Measurements from ENCODE around the gene EGF.

DNA sequence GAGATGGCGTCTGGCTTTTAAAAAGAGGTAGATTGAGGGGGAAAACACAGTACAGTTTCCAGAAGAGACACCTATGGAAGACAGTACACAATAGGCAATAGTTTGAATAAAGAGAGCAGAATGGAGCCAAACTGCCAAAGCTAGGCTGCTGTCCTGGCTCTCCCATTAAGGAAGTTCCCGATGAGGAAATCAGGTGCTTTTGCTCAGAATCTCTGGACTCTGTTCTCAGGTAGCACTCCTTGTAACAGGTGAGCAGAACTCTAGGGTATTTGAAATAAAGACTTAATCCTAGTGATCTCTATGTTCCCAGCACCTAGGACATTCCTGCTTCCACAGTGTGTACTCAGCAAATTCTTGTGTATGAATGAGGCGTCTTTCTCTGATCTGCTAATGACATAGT lies 1.6 kb downstream of the EGF start:
- TF ChIP-seq MYNN (tag by site-specific recombination; IDR thresholded peaks at IDR 0.05; ENCODE audit: borderline replicate concordance) (no peak), ZNF555 (tag by site-specific recombination; conservative IDR thresholded peaks at IDR 0.05) (no peak), ZNF184 (tag by site-specific recombination; IDR thresholded peaks at IDR 0.05) (no peak), ZNF274 (IDR thresholded peaks at IDR 0.05; ENCODE audit: low read length) (no peak), ZNF274 (tag by site-specific recombination; IDR thresholded peaks at IDR 0.05; ENCODE audit: borderline replicate concordance) (no peak), HOXA7 (CRISPR knock-in tag; IDR thresholded peaks at IDR 0.05; ENCODE audit: borderline replicate concordance) (no peak), KLF1 (tag by site-specific recombination; IDR thresholded peaks at IDR 0.05) (no peak), ZNF24 (tag by site-specific recombination; IDR thresholded peaks at IDR 0.05) (no peak), IKZF3 (tag by site-specific recombination; IDR thresholded peaks at IDR 0.05) (no peak), YY1 (tag by site-specific recombination; IDR thresholded peaks at IDR 0.05) (no peak)
- TF ChIP-seq, protein P1, sequence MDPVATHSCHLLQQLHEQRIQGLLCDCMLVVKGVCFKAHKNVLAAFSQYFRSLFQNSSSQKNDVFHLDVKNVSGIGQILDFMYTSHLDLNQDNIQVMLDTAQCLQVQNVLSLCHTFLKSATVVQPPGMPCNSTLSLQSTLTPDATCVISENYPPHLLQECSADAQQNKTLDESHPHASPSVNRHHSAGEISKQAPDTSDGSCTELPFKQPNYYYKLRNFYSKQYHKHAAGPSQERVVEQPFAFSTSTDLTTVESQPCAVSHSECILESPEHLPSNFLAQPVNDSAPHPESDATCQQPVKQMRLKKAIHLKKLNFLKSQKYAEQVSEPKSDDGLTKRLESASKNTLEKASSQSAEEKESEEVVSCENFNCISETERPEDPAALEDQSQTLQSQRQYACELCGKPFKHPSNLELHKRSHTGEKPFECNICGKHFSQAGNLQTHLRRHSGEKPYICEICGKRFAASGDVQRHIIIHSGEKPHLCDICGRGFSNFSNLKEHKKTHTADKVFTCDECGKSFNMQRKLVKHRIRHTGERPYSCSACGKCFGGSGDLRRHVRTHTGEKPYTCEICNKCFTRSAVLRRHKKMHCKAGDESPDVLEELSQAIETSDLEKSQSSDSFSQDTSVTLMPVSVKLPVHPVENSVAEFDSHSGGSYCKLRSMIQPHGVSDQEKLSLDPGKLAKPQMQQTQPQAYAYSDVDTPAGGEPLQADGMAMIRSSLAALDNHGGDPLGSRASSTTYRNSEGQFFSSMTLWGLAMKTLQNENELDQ (tag by site-specific recombination; IDR thresholded peaks at IDR 0.05; ENCODE audit: low read depth), result no peak
- TF ChIP-seq, protein P2, sequence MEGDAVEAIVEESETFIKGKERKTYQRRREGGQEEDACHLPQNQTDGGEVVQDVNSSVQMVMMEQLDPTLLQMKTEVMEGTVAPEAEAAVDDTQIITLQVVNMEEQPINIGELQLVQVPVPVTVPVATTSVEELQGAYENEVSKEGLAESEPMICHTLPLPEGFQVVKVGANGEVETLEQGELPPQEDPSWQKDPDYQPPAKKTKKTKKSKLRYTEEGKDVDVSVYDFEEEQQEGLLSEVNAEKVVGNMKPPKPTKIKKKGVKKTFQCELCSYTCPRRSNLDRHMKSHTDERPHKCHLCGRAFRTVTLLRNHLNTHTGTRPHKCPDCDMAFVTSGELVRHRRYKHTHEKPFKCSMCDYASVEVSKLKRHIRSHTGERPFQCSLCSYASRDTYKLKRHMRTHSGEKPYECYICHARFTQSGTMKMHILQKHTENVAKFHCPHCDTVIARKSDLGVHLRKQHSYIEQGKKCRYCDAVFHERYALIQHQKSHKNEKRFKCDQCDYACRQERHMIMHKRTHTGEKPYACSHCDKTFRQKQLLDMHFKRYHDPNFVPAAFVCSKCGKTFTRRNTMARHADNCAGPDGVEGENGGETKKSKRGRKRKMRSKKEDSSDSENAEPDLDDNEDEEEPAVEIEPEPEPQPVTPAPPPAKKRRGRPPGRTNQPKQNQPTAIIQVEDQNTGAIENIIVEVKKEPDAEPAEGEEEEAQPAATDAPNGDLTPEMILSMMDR (tag by site-specific recombination; IDR thresholded peaks at IDR 0.05), result no peak
- TF ChIP-seq, protein P3, sequence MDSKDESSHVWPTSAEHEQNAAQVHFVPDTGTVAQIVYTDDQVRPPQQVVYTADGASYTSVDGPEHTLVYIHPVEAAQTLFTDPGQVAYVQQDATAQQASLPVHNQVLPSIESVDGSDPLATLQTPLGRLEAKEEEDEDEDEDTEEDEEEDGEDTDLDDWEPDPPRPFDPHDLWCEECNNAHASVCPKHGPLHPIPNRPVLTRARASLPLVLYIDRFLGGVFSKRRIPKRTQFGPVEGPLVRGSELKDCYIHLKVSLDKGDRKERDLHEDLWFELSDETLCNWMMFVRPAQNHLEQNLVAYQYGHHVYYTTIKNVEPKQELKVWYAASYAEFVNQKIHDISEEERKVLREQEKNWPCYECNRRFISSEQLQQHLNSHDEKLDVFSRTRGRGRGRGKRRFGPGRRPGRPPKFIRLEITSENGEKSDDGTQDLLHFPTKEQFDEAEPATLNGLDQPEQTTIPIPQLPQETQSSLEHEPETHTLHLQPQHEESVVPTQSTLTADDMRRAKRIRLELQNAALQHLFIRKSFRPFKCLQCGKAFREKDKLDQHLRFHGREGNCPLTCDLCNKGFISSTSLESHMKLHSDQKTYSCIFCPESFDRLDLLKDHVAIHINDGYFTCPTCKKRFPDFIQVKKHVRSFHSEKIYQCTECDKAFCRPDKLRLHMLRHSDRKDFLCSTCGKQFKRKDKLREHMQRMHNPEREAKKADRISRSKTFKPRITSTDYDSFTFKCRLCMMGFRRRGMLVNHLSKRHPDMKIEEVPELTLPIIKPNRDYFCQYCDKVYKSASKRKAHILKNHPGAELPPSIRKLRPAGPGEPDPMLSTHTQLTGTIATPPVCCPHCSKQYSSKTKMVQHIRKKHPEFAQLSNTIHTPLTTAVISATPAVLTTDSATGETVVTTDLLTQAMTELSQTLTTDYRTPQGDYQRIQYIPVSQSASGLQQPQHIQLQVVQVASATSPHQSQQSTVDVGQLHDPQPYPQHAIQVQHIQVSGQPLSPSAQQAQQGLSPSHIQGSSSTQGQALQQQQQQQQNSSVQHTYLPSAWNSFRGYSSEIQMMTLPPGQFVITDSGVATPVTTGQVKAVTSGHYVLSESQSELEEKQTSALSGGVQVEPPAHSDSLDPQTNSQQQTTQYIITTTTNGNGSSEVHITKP (tag by site-specific recombination; IDR thresholded peaks at IDR 0.05), result no peak
